ENCODE results near the gene ATP6V1E1.

GRCh38 chr22:17665854-17666253 is 37.3 kb upstream of the ATP6V1E1 start:
- TF ChIP-seq CTCF (IDR thresholded peaks at IDR 0.05), result no peak
- no peak for TF ChIP-seq EP300 (IDR thresholded peaks at IDR 0.05)
- TF ChIP-seq POLR2A (IDR thresholded peaks at IDR 0.05), result no peak

Data from ovary (tissue), 3 donors.